T-helper 17 cell (primary cell): ENCODE measurements around the gene DEFB121. TPM values are rescaled to one million over a fixed set of nuclear protein-coding genes. Genes with fewer than 3 reads are reported as not detected.
"Not testable (repeated sequence)": the region's sequence is repeated elsewhere in the genome, so short reads cannot be mapped to it uniquely, and the experiment has no call there.

ENCODE experiments used
- ATAC-seq: fragments of 150-1000 bp; cut with Tn5 transposase; 2 replicates; pipeline ENCODE4 v1.10.0; 2021; ENCODE audit warnings: mild to moderate bottlenecking, moderate library complexity
- DNase-seq, 3 donors: peaks; one replicate each; pipeline versions ENCODE4 v3.0.0 to v3.0.0-alpha.2; 2020 to 2021
- H3K9me3 ChIP-seq: one replicate; pipeline ENCODE4 v1.7.0; 2013; ENCODE audit warnings: low read length, mild to moderate bottlenecking; ENCODE audit not compliant: control insufficient read depth, poor library complexity, severe bottlenecking
- H3K27ac Mint-ChIP-seq: one replicate; pipeline ENCODE4 v1.8.0; 2022; ENCODE audit warnings: mild to moderate bottlenecking, moderate library complexity, mixed read lengths
- H3K27me3 Mint-ChIP-seq: one replicate; pipeline ENCODE4 v1.8.0; 2022; ENCODE audit warnings: mixed read lengths
- H3K36me3 Mint-ChIP-seq: one replicate; pipeline ENCODE4 v1.8.0; 2022; ENCODE audit warnings: low read depth, mixed read lengths
- H3K4me1 Mint-ChIP-seq: one replicate; pipeline ENCODE4 v1.8.0; 2022; ENCODE audit warnings: mild to moderate bottlenecking, mixed read lengths
- H3K4me3 Mint-ChIP-seq: one replicate; pipeline ENCODE4 v1.8.0; 2022; ENCODE audit warnings: mild to moderate bottlenecking, moderate library complexity, mixed read lengths
- total RNA-seq, 4 donors: library from RNA in 2 of 4; stranded (reverse) in 2 of 4; gene quantifications; one replicate each; pipeline ENCODE4 v1.2.3 and lab custom pipeline; 2022 to 2026

Gene DEFB121
- total RNA-seq (not detected), total RNA-seq (lab: John Stamatoyannopoulos, UW) (0 reads per million in 2 donors)

GRCh38 chr20:31406115-31406514, at the start of gene DEFB121:
Gene DEFB121 (minus strand): TSS chr20:31406215. CDS start chr20:31406152, 63 bp downstream.
- Mint-ChIP-seq H3K4me3 (no peak within 1 kb of the TSS), H3K36me3 (no peaks in the 10 kb centered on the region), H3K27ac (no peak within 1 kb of the TSS), H3K4me1 (no peaks in the 10 kb centered on the region), H3K27me3 (peaks cover 30% of the 10 kb centered on the region)
- no peak for ATAC-seq
- H3K9me3 ChIP-seq = no peaks in the 10 kb centered on the region
- DNase-seq = no peak

- H3K4me3 Mint-ChIP-seq = no peak overlapping the region
- peaks cover 23% of the 10 kb centered on the region for H3K27me3 Mint-ChIP-seq
- no peak overlapping the region for H3K27ac Mint-ChIP-seq
- no peaks in the 10 kb centered on the region for H3K9me3 ChIP-seq
- H3K4me1 Mint-ChIP-seq = peaks cover 2% of the 10 kb centered on the region
- DNase-seq = no peak
- no peak for ATAC-seq
- H3K36me3 Mint-ChIP-seq = no peaks in the 10 kb centered on the region
Measured at GRCh38 chr20:31454361-31454760, 48.3 kb upstream of the DEFB121 start.

- Mint-ChIP-seq H3K36me3 (no peaks in the 10 kb centered on the region), H3K27me3 (peaks cover 21% of the 10 kb centered on the region), H3K27ac (no peak overlapping the region), H3K4me1 (peaks cover 4% of the 10 kb centered on the region), H3K4me3 (no peak overlapping the region)
- H3K9me3 ChIP-seq = no peaks in the 10 kb centered on the region
- ATAC-seq (no peak), DNase-seq (no peak)
Measured at GRCh38 chr20:31452575-31452974, 46.6 kb upstream of the DEFB121 start.

DNA sequence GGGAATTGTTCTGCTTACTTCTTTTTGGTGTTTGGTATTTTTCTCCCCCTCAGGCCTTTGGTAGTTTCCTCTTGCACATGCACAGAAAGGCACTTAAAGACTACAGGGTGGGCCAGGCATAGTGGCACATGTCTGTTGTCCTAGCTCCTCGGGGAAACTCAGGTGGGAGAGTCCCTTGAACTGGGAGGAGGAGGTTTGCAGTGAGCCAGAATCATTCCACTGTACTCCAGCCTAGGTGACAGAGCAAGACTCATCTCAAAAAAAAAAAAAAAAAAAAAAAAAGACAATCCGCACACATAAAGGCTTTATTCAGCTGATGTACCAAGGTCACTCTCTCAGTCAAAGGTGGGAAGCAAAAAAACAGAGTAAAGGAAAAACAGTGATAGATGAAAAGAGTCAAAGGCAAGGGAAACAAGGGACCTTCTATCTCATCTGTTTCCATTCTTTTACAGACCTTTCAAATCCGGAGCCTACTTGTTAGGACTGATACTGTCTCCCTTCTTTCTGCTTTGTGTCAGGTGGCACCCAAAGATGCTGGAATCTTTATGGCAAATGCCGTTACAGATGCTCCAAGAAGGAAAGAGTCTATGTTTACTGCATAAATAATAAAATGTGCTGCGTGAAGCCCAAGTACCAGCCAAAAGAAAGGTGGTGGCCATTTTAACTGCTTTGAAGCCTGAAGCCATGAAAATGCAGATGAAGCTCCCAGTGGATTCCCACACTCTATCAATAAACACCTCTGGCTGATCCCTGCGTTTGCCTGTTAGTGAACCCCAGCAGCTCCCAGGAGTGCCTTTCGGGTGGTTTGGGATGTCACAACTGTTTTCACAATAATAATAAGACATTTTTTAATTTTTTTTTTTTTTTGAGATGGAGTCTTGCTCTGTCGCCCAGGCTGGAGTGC, 43.7 kb upstream of the DEFB121 start:
- ATAC-seq = no peak
- Mint-ChIP-seq H3K36me3 (no peaks in the 10 kb centered on the region), H3K4me3 (no peak overlapping the region), H3K27me3 (peaks cover 29% of the 10 kb centered on the region), H3K4me1 (peaks cover 2% of the 10 kb centered on the region), H3K27ac (no peak overlapping the region)
- DNase-seq = no peak
- H3K9me3 ChIP-seq = no peaks in the 10 kb centered on the region

DNA sequence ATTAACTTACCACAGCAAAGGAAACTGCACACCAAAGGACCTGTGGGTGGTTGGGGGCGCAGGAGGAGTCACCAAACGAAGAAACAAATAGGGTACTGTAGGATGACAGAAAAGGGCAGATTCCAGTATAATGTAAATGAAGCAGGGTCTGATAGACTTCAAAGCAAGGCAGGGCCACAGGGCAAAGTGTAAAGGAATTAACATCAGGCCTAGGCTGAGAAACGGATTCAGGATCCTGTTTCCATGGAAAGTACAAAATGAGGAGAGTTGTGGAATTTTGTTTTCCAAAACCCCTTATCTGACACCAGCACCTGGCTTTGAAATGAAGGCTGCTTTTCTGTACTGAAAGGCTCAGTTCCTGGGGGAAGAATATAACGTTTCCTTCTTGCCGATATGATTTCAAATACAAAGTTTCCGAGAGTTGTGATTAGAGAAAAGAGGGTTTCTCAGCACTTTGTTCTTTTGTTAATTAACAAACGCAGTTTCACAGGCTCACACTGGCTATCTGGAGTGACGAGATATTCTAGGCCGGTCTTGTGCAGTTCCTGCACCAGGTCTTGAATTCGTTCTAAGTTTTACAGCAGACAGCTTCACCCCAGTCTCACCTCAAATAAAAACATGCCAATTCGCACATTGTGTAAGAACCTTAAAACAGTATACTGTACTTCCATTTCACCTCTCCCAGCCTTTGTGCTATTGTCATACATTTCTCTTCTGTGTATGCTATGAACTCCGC, 40.2 kb upstream of the DEFB121 start:
- ATAC-seq = no peak
- Mint-ChIP-seq H3K36me3 (no peaks in the 10 kb centered on the region), H3K27ac (no peak overlapping the region), H3K27me3 (peaks cover 32% of the 10 kb centered on the region), H3K4me3 (no peak overlapping the region), H3K4me1 (peaks cover 2% of the 10 kb centered on the region)
- no peak for DNase-seq
- no peaks in the 10 kb centered on the region for H3K9me3 ChIP-seq

- Mint-ChIP-seq H3K27ac (peak within 1 kb of the TSS; percentile 29), H3K4me1 (no peaks in the 10 kb centered on the region), H3K4me3 (no peak within 1 kb of the TSS), H3K36me3 (no peaks in the 10 kb centered on the region), H3K27me3 (peaks cover 31% of the 10 kb centered on the region)
- no peaks in the 10 kb centered on the region for H3K9me3 ChIP-seq
- DNase-seq = no peak
- no peak for ATAC-seq
Measured at GRCh38 chr20:31440012-31440659, 34.1 kb upstream of the DEFB121 start, which contains the start of gene DEFB123. Gene DEFB123 (plus strand): TSS chr20:31440632. CDS start chr20:31440699, 67 bp downstream.

DNA sequence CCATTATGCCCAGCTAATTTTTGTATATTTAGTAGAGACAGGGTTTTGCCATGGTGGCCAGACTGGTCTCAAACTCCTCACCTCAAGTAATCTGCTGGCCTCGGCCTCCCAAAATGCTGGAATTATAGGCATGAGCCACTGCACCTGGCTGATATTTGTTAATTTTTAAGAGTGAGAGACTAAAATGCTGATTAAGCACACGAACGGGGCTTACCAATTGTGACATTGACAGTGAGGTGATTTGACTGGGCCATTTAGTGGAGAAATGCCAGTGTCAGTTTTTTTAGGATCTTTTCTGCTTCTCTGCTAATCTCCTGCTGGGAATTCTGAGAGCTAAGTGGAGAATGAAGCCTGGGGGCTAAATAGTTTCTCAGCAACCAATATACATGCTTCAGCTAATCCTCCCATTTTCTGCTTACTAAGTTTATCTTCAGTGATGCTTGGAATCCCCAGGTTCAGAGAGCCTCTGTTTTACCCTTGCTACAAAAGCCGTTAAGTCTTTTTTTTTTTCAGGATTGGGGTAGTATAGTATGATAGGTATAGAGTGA, 24.6 kb upstream of the DEFB121 start:
- H3K9me3 ChIP-seq = no peaks in the 10 kb centered on the region
- ATAC-seq = no peak
- Mint-ChIP-seq H3K27ac (no peak overlapping the region), H3K4me3 (no peak overlapping the region), H3K36me3 (peaks cover 2% of the 10 kb centered on the region), H3K27me3 (peaks cover 21% of the 10 kb centered on the region), H3K4me1 (no peaks in the 10 kb centered on the region)
- no peak for DNase-seq

DNA sequence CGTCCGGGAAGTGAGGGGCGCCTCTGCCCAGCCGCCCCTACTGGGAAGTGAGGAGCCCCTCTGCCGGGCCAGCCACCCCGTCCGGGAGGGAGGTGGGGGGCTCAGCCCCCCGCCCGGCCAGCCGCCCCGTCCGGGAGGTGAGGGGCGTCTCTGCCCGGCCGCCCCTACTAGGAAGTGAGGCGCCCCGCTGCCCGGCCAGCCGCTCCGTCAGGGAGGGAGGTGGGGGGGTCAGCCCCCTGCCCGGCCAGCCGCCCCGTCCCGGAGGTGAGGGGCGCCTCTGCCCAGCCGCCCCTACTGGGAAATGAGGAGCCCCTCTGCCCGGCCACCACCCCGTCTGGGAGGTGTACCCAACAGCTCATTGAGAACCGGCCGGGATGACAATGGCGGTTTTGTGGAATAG, 21.6 kb upstream of the DEFB121 start:
- not testable (repeated sequence) for H3K4me3 Mint-ChIP-seq, H3K9me3 ChIP-seq, H3K36me3 Mint-ChIP-seq, H3K4me1 Mint-ChIP-seq, H3K27ac Mint-ChIP-seq, DNase-seq, ATAC-seq
- H3K27me3 Mint-ChIP-seq = peaks cover 13% of the 10 kb centered on the region

DNA sequence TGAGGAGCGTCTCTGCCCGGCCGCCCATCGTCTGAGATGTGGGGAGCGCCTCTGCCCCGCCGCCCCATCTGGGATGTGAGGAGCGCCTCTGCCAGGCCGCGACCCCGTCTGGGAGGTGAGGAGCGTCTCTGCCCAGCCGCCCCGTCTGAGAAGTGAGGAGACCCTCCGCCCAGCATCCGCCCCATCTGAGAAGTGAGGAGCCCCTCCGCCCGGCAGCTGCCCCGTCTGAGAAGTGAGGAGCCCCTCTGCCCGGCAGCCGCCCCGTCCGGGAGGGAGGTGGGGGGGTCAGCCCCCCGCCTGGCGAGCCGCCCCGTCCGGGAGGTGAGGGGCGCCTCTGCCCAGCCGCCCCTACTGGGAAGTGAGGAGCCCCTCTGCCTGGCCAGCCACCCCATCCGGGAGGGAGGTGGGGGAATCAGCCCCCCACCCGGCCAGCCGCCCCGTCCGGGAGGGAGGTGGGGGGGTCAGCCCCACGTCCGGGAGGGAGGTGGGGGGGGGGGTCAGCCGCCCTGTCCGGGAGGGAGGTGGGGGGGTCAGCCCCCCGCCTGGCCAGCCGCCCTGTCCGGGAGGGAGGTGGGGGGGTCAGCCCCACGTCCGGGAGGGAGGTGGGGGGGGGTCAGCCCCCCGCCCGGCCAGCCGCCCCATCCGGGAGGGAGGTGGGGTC, 21.0 kb upstream of the DEFB121 start:
- not testable (repeated sequence) for ATAC-seq, DNase-seq, H3K9me3 ChIP-seq, H3K27me3 Mint-ChIP-seq, H3K36me3 Mint-ChIP-seq, H3K4me3 Mint-ChIP-seq, H3K4me1 Mint-ChIP-seq, H3K27ac Mint-ChIP-seq

DNA sequence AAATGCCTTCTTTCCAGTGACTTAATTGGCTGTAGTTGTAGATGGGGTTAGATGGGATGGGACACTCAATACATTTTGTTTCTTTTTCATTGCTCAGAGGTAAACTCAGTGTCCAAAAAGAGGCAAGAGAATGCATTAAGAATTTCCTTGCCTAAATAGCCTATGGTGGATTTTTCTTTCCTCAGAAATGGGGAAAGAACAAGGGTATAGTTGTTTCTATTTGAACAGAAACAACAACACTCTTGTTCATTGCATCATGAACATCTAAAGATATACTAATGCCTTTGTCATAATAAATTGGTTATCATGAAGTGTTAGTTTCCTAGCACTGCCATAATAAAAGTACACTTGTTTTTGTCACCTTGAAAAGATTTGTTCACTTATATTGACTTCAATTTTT, 19.8 kb upstream of the DEFB121 start:
- H3K36me3 Mint-ChIP-seq = no peaks in the 10 kb centered on the region
- ATAC-seq (no peak), DNase-seq (no peak)
- no peak overlapping the region for H3K27ac Mint-ChIP-seq
- no peaks in the 10 kb centered on the region for H3K4me1 Mint-ChIP-seq
- H3K9me3 ChIP-seq = no peaks in the 10 kb centered on the region
- H3K27me3 Mint-ChIP-seq = peaks cover 9% of the 10 kb centered on the region
- no peak overlapping the region for H3K4me3 Mint-ChIP-seq

- no peak for DNase-seq
- H3K27ac Mint-ChIP-seq = no peak overlapping the region
- H3K4me1 Mint-ChIP-seq = no peaks in the 10 kb centered on the region
- no peaks in the 10 kb centered on the region for H3K36me3 Mint-ChIP-seq
- no peak overlapping the region for H3K4me3 Mint-ChIP-seq
- no peak for ATAC-seq
- no peaks in the 10 kb centered on the region for H3K9me3 ChIP-seq
- peaks cover 25% of the 10 kb centered on the region for H3K27me3 Mint-ChIP-seq
Measured at GRCh38 chr20:31418307-31418706, 12.3 kb upstream of the DEFB121 start.

DNA sequence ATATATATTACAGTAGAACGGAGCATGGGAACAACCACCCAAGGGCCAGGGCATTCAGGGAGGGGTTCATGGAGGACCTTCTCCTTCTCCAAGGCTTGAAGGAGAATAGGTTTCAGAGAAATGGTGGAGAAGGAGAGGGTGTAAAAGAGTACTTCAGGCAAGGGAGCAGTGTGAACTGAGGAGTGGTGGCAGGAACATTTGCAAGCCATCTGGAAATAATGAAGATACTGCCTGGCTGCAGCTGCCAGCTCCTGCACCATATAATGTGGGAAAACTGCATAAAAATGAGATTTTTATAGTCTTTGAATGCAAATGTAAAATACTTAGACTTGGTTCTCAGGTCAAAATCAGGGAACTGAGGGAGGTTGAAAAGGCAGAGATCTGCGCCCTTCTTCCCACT, 9.6 kb upstream of the DEFB121 start:
- DNase-seq (no peak), ATAC-seq (no peak)
- no peaks in the 10 kb centered on the region for H3K36me3 Mint-ChIP-seq
- H3K27ac Mint-ChIP-seq = no peak overlapping the region
- no peaks in the 10 kb centered on the region for H3K9me3 ChIP-seq
- H3K4me3 Mint-ChIP-seq = no peak overlapping the region
- H3K27me3 Mint-ChIP-seq = peaks cover 40% of the 10 kb centered on the region
- H3K4me1 Mint-ChIP-seq = no peaks in the 10 kb centered on the region
